Measurements from ENCODE around the gene ZNF556. TPM values are rescaled to one million over a fixed set of nuclear protein-coding genes. Genes with fewer than 3 reads are reported as not detected.

The ZNF556 gene
- 1 to 10 TPM in 1 of 4 donors, under 1 TPM in 3; 0.43 to 1.1 (median 0.74) TPM for polyA plus RNA-seq (ENCODE audit: insufficient read length in 4 of 4)

DNA sequence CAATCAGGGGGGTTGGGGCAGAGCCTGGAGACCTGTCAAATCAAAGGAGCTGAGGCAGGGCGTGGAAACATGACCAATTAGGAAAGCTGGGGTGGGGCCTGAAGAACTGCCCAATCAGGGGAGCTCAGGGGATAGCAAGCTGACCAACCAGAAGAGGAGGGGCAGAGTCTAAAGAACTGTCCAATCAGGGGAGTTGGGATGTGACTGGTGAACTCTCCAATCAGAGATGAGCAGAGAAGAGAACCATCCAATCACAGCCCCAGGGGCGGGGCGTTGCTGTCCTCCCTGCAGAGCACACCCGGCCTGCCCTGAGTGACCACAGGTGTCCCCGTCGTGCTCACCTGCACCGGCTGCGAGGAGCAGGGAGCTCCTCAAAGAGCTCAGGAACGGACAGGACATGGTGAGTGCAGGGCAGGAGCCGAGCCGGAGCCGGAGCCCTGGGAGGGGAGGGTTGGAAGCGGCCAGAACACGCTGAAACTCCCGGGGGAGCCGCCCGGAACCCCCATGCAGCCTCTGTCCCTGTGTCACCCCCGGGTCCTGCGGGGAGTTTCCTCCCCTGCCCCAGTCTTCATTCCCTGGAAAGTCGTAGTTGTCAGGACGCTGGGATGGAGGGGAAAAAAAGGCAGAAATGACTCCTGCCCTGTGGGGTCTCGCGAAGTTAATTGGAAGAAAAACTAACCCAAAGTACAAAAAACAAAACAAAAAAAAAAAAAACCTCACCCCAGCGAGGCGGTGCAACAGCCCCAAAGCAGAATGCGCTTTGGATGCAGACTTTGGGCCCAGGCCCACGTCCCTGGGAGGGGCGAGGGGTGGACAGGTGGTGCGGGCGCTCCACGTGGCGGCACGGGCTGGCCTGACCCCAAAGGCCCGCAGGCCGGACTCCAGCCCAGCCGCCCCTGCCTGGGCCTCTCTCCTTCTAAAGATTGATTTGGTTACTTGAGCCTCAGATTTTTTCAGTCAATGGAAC is at the start of gene ZNF556:
Gene ZNF556, plus strand, starts transcription at position 311 of the 967 bp plus-strand sequence. Its CDS starts 87 bp downstream, at position 398.
- no peak for DNase-seq (ENCODE audit: low read depth in 4 of 4, low spot score in 2 of 4)

DNA sequence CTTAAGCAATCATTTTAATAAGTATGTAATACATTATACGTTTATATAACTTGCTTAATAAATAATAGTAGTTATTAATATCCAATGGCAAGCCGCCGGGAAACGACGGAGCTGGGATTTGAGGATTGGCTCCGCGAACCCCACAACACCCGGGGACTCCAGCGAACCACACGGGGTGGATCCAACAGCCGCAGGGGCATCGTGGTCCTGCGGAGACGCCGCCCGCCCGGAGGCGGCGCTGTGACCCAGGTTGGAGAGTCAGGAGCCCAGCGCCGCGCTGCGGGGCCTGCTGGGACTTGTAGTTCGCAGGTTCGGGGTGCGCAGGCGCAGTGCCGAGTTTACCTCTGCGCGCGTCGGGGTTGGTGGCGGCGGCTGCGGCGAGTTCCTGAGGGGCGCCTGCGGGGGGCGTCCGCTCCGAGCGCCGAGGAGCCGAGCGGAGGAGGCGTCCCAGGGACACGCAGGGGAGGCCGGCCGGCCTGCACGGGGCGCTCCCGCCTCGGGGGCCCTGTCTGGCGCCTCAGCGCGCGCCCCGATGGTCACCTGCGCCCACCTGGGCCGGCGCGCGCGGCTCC is 47.5 kb upstream of the ZNF556 start, which contains the start of gene ZNF554:
Gene ZNF554, plus strand, starts transcription at position 329 of the 572 bp plus-strand sequence. Its CDS starts 204 bp downstream, at position 533.
- DNase-seq (ENCODE audit: low read depth in 4 of 4, low spot score in 2 of 4): peak; percentile 76 to 94 (median 92)

DNA sequence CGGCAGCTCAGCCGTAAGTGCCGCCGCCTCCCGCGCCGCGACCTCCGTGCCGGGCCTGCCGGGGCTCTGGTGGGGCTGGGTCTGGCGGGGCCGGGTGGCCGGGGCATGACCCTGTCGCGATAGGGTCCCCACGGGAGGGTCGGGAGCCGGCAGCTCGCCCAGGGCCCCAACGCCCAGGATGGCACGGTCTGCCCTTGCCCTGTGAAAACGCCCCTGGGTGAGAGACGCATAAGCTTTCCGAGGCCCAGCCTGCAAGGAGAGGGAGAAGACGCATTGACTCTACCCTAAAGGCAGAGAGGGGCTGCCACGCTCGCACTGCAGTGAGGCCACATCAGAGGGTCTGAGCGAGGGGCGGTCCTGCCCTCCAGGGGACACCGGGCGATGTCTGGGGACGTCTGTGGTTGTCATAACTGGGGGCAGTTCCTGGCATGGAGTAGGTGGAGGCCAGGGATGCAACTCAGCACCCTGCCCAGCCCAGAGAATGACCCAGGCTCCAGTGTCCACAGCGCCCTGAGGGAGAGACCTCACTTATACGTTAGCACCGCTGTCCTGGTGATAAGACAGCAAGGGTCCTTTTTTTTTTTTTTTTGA is 46.9 kb upstream of the ZNF556 start:
- DNase-seq (ENCODE audit: low read depth in 4 of 4, low spot score in 2 of 4): no peak

DNA sequence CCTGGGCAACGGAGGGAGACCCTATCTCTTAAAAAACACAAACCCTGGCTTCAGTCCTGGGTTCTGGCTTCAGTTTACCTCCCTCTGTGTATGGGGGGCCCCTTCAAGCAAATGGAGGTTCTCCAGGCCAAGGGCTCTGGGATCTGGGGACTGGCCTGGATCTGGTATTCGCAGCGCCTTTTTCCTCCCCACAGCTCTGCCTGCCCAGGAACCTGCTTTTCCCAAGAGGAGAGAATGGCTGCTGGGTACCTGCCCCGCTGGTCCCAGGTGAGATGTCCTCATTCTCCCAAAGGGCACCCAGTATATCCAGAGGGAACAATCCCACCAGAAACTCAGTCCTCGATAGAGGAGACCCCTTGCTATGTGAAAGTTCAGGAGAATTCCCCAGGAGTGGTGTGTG is 44.3 kb upstream of the ZNF556 start:
- DNase-seq (ENCODE audit: low read depth in 4 of 4, low spot score in 2 of 4): no peak

DNA sequence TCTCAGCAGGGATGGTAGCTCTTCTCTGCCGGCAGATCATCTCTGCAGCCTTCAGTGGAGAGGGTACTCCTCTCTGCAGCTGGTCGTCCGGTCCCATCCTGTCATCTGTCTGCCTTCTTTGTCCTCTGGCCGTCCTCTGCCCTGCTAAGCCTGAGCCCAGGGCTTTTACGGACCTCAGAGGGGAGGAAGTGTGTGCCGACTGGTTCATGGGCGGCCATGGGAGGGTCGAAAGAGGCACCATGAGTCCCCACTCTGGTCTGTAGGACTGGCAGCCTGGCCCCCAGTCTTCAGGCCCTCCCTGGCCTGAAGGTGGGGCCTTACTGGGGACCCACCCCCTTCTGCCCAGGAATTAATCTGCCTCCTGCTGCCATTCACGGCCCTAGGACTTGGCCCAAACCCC is 43.5 kb upstream of the ZNF556 start:
- no peak for DNase-seq (ENCODE audit: low read depth in 4 of 4, low spot score in 2 of 4)

DNA sequence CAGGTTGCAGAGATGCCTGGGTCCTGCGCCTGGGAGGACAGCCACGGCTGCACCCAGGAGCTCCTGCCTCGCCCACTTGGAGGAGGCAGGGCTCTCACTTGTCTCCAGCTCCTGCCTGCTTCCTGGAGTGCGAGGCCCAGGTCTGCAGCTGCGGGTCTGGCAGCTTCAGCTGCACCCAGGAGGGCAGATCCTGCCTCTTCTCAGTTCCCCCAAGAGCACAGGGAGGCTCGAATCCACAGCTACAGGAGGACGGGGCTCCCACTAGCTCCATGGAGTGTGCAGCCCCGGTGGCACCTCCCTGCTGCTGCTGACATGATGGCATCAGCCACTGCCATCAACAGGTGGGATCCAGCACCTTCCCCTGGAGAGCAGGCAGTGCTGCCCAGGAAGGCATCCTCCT is 43.0 kb upstream of the ZNF556 start:
- no peak for DNase-seq (ENCODE audit: low read depth in 4 of 4, low spot score in 2 of 4)

DNA sequence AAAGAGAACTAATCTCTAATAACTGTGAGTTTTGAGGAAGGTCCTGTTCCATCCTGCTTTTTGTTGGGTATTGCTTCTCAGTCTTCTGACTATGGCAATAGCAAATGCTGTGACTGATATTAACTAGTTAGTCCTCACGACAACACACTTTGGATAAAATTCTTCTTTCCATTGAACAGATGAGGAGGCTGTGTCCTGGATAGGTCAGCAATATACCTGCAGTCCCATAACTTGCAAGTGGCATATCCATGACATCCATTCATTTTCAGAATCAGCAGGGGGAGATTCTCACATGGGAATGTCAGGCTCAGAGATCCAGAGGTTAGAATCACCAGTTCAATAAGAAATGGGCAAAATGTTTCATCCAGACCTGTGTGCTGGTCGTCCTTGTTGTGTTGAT is 40.1 kb upstream of the ZNF556 start:
- no peak for DNase-seq (ENCODE audit: low read depth in 4 of 4, low spot score in 2 of 4)

DNA sequence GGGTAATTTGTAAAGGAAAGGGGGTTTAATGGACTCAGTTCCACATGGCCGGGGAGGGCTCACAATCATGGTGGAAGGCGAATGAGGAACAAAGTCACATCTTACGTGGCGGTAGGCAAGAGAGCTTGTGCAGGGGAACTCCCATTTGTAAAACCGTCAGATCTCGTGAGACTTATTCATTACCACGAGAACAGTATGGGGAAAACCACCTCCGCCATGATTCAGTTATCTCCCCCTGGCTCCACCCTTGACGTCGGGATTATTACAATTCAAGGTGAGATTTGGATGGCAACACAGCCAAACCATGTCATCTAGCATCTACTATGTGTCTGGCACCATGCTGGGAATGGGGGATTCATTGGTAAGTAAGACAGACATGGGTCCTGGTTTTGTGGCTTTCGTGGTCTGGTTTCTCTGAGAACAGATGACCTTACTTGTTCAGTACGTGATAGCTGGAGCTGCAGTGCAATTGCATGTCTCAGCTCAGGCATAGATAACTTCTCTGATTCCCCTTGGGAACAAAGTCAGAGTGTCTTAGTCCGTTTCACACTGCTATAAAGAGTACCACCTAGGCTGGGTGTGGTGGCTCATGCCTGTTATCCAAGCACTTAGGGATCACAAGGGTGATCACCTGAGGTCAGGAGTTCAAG is 39.2 kb upstream of the ZNF556 start:
- no peak for DNase-seq (ENCODE audit: low read depth in 4 of 4, low spot score in 2 of 4)

DNA sequence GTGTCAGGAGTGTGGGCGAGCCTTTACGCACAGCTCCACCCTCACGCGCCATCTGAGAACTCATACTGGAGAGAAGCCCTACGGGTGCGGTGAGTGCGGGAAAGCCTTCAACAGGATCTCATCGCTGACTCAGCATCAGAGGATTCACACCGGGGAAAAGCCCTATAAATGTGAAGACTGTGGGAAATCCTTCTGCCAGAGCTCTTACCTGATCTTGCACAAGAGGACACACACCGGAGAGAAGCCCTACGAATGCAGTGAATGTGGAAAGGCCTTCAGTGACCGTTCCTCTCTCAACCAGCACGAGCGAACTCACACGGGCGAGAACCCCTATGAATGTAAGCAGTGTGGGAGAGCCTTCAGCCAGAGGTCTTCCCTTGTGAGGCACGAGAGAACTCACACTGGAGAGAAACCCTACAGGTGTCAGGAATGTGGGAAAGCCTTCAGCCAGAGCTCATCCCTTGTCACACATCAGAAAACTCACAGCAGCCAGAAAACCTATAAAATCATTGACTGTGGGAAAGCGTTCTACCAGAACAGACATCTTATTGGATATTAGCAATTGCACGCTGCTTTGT is 32.8 kb upstream of the ZNF556 start:
- no peak for DNase-seq (ENCODE audit: low read depth in 4 of 4, low spot score in 2 of 4)

DNA sequence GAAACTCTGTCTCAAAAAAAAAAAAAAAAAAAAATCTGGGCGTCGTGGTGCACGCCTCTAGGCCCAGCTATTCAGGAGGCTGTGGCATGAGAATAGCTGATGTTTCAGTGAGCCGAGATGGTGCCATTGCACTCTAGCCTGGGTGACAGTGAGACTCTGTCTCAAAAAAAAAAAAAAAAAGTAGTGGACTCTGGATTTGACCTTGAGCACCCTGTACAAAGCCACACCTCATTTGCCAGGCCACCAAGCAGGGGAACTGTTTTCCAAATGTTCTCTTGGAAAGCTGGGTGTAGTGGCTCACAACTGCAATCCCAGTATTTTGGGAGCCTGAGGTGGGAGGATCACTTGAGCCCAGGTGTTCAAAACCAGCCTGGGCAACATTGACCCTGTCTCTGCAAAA is 29.7 kb upstream of the ZNF556 start:
- no peak for DNase-seq (ENCODE audit: low read depth in 4 of 4, low spot score in 2 of 4)

DNA sequence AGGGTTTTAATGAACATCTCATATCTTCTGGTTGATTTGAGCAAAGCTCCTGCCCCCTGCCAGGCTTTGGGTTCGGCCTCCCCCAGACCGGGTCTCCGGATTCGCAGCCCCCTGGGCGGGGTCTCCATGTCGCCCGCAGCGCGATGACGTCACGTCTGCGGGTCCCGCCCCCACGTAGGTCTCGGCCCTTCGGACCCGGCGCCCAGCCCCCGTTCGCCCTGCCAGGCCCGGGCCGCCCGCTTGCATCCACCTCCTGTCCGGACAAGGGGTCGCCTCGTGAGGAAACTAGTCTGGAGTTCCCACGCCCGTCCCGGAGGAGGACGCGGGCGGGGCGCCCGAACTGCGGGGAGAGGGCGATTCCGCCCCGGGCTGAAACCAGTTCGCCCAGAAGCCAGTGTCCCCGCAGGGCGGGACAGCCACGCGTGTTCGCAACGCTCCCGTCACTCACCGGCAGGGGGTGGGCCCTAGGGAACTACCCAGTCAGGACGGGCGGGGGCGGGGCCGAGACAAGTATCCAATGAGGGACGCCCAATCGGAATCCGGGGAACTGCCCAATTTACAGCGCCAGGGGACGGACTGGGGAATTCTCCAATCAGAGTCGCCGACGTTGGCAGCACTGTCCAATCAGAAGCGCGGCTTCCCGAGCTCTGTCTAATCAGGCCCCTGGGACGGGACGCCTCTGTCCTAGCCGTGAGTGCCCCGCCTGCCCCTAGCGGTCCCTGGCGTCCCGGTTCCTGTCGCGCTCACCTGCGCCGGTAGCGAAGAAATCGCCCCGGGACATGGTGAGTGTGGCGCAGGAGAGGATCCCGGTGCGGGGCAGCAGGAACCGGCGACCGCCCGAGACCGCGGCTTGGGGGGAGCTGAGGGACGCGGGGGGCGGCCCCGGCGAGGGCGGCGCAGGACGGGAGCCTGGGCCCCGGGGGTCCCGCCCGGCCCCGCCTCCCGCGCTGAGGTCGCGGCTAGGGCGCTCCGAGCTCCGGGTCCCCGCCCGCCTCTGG is 26.0 kb upstream of the ZNF556 start, which contains the start of gene ZNF555:
Gene ZNF555, plus strand, starts transcription at position 682 of the 998 bp plus-strand sequence. Its CDS starts 98 bp downstream, at position 780.
- DNase-seq (ENCODE audit: low read depth in 4 of 4, low spot score in 2 of 4): peak; percentile 97 to 99 (median 98)

DNA sequence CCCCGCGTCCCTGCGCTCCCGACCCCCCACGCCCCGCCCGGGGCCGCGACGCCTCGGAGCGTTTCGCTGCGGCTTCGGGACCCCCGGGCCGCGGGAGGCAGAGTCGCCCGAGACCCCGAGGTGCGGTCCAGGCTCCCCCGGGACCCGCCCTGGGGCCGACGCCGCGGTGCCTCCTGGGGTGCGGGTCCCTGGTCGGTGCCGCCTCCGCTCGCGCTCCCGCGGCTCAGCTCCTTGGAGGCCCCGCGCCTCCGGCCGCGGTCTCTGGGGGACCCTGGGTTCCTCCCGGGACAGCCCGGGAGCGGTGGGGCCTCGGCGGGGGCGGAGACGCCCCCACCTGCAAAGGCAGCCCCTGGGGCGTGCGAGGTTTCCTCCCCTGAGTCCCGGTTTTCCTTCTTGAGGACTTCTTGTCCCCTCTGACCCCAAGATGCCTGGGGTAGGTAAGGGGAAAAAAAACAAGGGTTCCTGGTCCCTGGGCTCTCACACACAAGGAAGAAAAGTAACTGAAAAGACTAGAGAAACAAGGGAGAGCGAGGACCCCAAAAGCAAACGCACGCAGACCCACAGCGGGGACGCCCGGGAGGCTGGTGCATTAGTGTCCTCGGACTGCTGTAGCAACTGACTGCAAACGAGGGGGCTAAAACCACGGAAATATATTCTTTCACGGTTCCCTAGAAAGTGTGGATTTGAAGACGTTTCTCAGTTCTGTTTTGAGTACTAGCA is 25.1 kb upstream of the ZNF556 start:
- no peak for DNase-seq (ENCODE audit: low read depth in 4 of 4, low spot score in 2 of 4)

DNA sequence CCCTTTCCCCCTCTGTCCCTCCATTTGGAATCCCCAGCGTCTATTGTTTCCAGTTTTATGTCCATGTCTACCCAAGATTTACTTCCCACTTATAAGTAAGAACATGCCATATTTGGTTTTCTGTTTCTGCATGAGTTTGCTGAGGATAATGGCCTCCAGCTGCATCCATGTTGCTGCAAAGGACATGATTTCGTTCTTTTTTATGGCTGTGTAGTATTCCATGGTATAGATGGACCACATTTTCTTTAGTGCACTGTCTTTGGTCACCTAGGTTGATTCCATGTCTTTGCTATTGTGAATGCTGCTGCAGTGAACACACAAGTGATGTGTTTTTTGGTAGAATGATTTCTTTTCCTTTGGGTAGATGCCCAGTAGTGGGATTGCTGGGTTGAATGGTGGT is 22.0 kb upstream of the ZNF556 start:
- DNase-seq (ENCODE audit: low read depth in 4 of 4, low spot score in 2 of 4): no peak

DNA sequence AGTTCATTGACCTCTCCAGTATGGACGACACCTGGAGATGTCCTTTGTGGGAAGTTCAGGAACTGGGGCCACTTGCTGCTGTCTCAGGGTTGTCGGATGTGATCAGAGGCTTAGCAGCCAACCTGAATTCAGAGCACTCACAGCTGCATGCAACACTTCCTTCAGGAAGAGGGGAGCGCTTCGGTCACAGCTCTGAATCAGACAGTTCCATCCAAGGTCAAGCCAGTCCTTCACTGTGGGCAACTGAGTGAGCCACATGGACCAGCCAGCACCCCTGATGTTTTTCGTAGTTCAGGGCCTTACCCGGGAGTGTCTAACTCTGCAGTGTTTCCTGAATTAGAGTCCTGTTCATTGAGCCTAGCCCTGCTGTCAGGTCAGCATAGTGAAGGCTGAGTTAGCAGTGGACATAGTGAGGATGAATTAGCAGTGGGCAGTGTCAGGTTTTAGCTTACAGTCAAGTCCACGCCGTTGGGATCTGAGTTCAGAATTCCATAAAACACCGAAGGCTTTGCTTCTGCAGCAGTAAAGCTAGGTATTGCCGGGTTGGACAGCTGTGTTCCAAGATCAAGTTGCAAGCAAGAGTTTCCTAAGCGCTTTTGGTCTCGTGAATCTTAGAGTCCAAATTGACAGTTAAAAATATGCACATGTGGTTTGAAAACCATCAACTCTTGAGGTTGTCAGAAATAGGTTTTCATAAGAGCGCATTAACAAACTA is 20.8 kb upstream of the ZNF556 start:
- DNase-seq (ENCODE audit: low read depth in 4 of 4, low spot score in 2 of 4): no peak

DNA sequence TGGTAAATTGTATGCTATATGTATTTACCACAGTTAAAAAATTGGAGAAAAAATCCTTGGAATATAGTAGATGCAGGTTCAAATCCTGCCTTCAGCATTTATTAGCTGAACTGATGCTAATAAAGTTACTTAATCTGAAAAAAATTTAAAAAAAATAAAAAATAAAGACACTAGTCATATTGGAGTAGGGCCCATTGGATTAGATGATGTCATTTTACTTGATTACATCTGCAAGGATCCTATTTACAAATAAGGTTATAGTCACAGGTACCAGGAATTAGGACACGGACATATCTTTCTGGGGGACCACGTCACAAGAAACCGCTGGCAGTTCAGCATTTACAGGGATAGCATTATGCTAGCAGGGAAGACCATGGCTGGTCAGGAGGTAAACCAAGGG is 19.6 kb upstream of the ZNF556 start:
- DNase-seq (ENCODE audit: low read depth in 4 of 4, low spot score in 2 of 4): no peak

DNA sequence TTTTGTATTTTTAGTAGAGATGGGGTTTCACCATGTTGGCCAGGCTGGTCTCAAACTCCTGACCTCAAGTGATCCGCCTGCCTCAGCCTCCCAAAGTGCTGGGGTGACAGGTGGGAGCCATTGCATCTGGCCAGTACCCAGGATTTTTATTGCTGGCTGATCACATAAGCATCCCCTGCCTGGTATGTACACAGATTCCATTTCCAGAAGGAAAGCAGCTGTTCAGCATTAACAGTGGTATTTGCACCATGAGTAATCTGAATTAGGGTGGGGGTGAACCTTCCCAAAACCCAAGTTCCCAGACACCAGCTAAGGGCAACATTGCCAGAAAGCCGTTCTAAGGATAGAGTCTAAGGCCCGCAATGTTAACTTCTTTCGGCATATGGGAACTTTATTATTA is 18.5 kb upstream of the ZNF556 start:
- DNase-seq (ENCODE audit: low read depth in 4 of 4, low spot score in 2 of 4): no peak

DNA sequence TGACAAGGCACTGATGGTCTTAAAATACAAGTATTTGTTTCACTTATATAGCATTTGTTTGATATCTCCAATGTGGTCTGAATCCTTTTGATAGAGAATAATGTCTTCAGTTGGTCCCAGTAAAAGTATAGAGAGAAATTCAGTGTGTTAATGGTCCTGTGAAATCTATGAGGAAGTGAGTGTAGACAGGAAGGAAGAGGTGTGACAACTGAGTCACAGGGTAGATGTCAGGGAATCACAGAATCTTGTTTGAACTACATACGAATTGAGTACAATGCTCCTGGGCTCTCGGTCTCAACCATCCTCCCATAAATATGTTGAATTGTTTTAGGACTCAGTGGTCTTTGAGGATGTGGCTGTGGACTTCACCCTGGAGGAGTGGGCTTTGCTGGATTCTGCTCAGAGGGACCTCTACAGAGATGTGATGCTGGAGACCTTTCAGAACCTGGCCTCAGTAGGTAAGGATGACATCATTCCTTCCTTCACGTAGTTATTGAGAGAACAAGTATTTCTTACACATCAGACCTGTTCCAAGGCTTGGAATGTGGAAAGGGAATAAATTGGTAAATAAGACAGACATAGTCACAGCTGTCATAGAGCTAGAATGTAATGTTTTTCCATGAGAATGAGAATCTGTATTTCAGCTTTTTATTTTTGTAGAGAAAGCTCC is 16.7 kb upstream of the ZNF556 start:
- DNase-seq (ENCODE audit: low read depth in 4 of 4, low spot score in 2 of 4): no peak

All from left renal cortex interstitium (tissue), 4 donors.